GM19099 (cell line): Measurements from ENCODE around the gene KRT78.

Source experiments
- POLR2A ChIP-seq: IDR thresholded peaks from 3 replicates; pipeline ENCODE4 v1.6.1; 2011; ENCODE audit warnings: low read depth; ENCODE audit not compliant: insufficient read length; ENCODE audit errors: extremely low read depth

KRT78 gene

DNA sequence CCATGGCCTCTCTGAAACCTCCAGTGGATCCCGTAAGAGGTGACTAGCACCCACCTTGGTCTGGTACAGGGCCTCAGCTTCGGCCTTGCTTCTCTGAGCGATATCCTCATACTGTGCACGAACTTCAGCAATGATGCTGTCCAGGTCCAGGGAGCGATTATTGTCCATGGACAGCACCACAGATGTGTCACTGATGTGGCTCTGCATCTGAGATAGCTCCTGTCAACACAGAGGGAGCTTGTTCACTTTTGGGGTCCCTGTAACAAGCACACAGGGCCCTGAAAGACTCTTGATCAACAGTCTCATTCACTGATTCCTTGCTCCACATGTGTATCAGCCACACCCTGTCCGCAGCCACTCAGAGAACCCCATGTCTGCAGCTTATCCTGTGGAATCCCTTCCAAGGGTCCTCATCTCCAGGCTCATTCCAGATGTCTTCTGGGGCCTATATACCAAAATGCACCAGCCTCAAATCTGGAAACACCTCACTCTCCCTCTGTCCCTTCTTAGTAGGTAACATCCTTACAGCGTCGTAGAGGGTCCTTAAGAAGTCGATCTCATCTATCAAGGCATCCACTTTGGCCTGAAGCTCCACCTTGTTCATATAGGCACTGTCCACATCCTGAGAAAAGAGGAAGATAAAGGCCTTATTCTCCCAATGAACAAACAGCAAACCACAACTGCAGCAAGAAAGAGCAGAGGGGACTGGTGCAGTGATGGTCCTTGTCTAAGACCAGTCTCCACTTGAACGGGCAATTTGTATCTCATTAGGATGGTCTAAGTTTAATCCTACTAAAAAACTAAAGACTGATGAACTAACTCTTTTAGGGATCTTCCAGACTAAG is 56.4 kb downstream of the KRT78 start:
- TF ChIP-seq POLR2A, result no peak

DNA sequence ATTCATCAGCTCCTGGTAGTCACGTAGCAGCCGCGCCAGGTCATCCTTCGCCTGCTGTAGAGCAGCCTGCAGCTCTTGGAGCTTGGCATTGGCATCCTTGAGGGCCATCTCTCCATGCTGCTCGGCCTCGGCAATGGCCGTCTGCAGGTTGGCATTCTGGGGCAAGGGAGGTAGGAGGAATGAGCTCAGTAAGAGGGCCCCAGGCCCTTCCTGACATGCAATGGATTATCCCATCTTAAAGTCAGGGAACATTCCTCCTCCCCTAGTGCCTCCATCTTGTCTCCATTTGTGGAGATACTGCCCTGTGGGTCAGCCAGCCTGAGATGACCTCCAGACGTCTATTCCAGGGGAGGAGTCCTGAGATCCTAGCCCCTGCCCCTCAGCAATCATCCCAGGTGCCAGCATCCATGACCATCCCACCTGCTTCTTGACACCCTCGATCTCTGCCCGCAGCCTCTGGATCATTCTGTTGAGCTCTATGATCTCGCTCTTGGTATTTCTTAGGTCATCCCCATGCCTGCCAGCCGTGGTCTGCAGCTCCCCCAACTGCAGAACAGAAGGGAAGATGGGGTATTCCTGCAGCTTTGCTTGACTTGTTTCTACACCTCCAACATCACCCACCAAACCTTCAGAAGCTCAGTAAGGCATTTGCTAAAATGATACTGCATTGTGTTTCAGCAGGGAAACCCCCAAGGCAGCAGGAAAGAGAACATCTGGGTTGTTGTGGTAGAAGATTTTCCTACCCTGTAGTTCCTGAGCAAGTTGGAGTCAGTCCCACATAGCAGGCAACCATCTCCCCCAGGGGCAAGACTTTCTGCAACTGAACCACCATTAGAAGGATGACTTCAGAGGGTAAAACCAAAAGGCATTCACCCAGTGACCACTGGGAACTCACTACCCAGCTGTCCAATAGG is 57.3 kb downstream of the KRT78 start:
- TF ChIP-seq POLR2A, result no peak

DNA sequence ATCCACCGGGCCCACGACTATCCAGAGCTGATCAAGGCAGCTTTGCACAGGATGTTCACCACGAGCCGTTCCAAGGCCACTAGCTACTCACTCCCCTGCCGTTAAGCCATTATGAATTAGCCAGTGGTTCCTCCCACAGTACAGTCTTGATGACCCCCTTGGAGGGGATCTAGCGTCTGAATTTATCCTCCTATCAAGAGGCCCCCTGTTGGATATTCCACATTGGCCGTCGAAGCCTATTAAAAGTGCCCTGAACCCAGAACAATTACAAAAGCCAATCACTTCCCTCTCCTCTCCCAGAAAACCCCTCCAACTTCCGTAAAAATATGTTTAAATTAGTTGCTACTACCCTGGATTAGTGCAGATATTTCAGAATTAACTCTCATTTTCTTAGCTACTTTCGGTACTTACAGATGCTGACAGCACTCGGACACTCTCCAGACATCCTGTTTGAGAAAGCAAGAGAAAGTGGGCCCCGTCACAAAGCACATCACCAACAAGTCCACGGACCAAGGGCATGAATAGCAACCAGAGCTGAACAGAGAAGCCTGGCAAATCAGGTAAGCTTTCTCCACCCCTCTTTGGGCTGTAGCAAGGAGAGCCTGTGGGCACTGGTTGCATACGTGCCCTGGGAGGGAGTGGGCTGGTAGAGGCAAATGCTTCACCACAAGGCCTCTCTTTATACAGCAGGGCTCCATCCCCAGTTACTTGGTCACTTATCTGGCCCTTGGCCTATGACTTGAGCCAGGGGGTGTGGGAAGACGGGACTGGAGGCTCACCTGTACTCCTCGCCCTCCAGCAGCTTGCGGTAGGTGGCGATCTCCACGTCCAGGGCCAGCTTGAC is 58.1 kb downstream of the KRT78 start:
- TF ChIP-seq POLR2A, result no peak

DNA sequence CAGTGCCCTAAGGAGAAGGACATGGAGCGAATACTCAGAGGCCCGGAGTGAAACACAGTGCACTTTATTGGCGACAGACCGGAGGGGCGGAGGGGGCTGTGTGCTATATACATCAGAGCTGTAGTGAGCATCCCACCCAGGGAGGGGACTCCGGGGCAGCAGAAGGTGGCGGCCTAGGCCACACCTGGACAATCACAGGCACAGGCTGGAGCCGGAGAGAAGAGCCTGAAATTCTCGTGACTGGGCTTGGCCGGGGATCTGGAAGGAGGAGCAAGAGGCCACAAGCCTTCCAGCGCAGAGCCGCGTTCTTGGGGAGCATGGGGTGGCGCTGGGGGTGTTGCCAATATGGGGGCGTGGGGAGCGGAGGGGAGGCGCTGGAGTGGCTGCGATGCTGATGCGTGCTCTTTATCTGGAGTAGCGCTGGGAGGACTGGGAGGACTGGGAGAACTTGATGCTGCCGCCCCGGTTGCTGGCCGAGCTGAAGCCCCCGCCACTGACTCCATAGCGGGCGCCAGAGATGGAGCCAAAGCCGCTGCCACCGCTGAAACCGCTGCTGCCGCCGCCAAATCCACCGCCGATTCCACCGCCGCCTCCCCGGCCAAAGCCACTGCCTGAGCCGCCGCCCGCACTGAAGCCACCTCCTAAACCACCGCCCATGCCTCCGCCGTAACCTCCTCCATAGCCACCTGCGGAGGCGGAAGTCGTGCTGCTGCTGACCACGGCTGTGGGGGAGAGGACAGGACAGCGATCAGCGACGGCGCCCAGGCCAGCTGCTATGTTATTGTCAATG is 59.0 kb downstream of the KRT78 start:
- no peak for TF ChIP-seq POLR2A

DNA sequence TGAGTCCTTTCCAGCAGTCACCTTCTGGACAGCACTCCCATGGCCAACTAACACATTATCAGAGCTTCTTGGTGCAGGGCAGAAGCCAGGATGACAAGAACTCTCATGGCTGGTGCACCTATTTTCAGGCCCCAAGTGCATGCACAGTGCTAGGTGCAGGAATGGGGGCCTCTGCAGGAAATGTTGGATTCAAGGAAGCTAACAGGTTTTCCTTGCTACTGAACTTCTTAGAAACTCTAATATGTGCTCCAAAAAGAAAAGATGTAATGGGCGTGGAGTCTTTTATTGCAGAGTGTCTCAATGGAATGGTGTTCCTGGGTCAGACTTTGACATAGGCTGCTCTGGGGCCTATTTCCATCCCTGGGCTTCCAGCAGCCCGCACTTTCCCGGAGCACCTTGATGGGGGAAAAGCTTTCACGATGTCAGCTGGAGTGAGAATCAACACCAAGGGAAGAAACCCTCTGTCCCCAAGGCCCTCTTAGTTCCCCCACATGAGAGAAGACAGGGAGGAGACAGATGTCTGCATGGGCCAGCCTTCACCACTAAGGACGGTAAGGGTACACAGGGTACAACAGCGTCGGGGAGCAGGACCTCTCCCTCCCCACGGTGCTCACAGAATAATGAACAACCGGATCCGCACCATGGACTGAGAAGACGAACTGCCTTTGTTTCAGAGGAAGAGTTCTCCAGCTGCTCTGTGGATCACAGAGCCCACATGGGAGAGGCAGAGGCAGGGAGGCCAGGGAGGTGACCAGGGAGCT is 59.7 kb downstream of the KRT78 start:
- no peak for TF ChIP-seq POLR2A

DNA sequence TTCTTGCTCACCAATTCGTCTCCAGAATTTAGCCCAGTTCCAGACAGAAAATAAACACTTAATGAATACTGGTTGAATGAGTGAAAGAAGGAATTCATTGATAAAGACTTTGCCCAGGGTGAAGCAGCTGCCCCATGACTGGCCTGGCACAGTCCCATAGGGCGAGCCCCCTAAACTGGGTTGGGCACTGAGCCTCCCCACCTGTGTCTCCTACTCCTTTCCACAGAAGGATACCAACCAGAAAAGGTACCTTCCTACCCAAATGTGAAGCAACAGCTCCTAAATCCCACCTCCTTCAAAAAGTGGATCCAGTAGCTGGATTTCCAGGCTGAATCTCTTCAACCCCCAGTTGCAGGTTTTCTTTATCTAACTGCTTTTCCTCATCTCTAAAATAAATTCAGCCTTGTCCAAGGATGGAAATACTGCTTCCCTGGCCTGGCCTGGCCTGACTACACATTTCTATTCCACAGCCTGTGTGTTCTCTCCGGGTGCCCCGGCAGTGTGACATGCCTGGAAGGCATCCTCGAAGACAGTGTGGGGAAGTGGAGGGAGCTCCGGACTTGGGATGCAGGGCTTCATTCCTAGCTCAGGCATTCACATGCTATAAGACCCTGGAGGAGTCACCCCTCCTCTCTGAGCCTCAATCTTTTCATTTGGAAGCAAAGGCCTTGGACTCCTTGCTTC is 60.5 kb downstream of the KRT78 start:
- TF ChIP-seq POLR2A, result no peak
